HG03439 (cell line): ENCODE results near the gene STAT3.
"Not testable (repeated sequence)": the region's sequence is repeated elsewhere in the genome, so short reads cannot be mapped to it uniquely, and the experiment has no call there.

Experiments used
- ATAC-seq: cut with Tn5 transposase; IDR thresholded peaks from one replicate; pipeline ENCODE4 v1.9.1; 2021; ENCODE audit warnings: mild to moderate bottlenecking, moderate library complexity; ENCODE audit not compliant: unreplicated experiment

STAT3 gene

GRCh38 chr17:42409523-42410318 is 21.5 kb upstream of the STAT3 start:
- no peak for ATAC-seq

- no peak for ATAC-seq
These were observed 19.8 kb upstream of the STAT3 start for GRCh38 chr17:42408061-42408460.

- no peak for ATAC-seq
These were observed 19.1 kb upstream of the STAT3 start for GRCh38 chr17:42407289-42407836.

DNA sequence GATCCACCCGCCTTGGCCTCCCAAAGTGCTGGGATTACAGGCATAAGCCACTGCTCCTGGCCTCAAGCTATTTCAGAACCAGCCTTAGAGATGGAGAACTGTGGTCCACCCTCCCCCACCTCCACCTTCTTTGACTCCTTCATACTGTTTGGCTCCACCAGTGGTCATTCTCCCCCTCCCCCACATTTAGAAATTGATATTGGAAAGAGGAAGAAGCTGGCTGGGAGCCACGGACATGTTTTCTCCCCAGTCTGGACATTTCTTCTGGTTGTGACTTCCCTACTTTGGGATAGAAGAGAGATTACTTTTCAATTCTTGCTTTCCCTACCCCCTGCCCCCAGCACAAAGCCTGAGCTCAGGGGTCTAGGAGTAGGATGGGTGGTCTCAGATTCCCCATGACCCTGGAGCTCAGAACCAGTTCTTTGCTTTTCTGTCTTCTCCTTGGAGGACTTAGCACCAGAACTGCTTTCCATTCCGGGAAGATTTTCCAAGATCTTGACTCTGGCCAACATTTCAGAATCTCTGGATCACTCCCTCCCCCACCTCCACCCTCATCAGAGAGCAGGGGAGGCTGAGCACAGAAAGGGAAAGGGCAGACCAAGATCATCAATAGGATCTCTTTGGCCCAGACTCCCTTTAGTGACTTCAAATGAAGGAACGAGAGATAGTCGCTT is 18.5 kb upstream of the STAT3 start:
- ATAC-seq, result no peak

DNA sequence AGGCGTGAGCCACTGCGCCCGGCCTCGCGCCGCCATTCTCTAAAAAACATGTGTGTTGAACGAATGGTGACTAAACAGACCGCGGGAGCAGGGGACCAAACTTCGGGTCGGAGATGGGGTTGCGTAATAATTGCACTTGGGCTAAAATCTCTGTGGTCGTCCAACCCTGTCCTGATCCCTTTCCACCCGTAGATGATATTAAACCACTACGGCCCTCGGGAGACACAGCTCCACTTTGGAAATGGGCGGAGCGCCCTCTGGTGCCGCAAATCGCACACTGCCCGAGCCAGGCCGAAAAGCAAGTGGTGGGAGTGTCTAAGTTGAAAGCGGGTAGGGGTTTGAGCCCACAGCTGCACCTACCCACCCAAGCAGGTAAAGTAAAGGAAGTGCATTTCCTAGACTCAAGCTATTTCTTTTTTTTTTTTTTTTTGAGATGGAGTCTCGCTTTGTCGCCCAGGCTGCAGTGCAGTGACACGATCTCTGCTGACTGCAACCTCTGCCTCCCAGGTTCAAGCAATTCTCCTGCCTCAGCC is 17.8 kb upstream of the STAT3 start:
- ATAC-seq, result no peak

DNA sequence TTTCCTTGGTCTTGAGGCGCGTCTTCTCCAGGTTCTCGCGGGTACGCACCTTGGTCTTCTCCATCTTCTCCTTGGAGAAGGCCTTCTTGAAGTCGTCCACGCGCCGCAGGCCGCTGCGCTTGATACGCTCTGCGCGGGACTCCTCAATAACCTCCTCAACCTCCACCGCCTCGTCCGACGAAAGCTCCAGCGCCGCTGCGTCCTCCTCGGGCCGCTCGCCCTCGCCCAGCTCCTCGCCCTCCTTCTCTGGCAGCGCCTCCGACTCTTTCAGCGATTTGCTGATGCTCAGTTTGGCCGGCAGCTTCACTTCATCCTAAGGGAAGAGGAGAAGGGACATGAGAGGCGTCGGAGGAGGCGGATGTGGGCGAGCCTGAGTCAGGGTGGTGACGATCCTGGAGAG is 16.8 kb upstream of the STAT3 start:
- ATAC-seq, result no peak

DNA sequence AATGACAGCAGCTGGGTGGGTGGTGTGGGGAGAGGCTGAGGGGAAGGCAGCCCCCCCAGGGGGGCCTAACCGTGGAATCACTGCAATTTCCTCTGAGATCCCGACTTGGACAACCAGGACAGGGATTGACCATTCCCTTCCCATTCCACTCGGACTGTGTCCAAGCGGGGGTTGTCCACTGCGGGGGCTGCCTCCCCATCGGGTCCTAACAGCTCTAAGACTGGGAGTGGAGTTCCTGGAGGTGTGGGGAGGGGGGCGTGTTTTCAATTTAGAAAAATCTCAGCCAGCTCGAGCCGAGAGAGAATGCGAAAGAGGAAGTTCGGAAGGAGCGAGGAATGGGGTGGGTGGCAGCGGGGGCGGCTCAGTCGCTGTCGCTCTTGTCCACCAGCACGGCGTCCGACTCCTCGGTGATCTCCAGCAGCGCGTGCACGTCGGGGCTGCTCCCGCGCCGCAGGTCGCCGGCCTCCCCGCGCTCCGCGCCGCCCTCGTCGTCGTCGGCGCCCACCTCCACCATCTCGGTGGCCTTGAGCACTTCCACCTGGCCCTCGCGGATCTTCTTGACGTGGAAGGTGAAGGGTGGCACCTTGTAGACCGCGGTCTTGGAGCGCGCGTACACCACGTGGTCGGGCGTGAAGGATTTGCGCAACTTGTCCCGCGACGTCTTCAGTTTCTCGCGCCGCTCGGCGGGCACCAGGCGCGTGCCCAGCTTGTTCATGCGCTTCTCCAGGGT is 16.2 kb upstream of the STAT3 start:
- ATAC-seq, result no peak

DNA sequence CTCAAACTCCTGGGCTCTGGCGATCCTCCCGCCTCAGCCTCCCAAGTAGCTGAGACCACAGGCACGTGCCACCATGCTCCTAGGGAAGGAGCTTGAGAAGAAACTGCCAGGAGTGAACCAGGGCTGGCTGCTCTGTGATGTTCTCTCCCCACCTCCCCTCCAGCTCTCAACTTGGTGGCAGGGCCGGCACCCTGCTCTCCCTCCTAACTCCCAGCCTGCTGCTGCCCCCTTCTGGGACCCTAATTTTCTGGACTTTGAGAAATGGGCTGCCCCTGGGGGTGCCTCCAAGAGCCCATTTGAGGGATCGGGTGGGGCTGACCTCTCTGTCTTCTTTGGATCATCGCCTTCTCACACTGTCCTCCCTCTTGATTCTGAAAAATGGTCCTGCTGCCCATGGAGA is 14.9 kb upstream of the STAT3 start:
- no peak for ATAC-seq

- no peak for ATAC-seq
These were observed 13.9 kb upstream of the STAT3 start for GRCh38 chr17:42402117-42402516.

GRCh38 chr17:42400844-42401375 is 12.7 kb upstream of the STAT3 start:
- not testable (repeated sequence) for ATAC-seq

GRCh38 chr17:42399948-42400843 is 12.0 kb upstream of the STAT3 start:
- no peak for ATAC-seq

GRCh38 chr17:42399121-42399520 is 10.9 kb upstream of the STAT3 start:
- ATAC-seq, result no peak

DNA sequence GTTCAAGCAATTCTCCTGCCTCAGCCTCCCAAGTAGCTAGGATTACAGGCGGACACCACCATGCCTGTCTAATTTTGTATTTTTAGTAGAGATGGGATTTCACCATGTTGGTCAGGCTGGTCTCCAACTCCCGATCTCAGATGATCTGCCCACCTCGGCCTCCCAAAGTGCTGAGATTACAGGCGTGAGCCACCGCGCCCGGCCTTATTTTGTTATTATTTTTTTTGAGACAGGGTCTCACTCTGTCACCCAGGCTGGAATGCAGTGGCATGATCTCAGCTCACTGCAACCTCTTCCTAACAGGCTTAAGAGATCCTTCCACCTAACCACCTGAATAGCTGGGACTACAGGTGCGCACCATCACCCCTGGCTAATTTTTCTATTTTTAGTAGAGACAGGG is 7.4 kb upstream of the STAT3 start:
- ATAC-seq, result not testable (repeated sequence)

DNA sequence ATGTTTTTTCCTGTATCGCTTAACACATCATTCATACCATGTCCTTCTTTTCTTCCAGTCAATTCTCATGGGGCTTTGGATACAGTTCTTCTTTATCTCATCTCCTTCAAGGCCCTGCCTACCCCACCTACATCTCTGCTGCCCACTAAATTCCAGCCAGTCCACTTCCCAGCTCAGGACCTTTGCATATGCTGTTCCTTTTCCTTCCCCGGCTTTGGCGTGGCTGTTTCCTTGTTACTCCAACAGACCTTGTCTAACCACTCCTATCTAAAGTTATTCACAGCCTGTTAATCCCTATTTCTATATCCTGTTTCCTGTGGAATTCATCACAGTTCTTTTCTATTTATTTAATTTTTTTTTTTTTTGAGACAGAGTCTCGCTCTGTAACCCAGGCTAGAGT is 6.6 kb upstream of the STAT3 start:
- ATAC-seq, result no peak

GRCh38 chr17:42392692-42393415 is 4.6 kb upstream of the STAT3 start:
- no peak for ATAC-seq

- not testable (repeated sequence) for ATAC-seq
These were observed 3.2 kb upstream of the STAT3 start for GRCh38 chr17:42391439-42391838.

DNA sequence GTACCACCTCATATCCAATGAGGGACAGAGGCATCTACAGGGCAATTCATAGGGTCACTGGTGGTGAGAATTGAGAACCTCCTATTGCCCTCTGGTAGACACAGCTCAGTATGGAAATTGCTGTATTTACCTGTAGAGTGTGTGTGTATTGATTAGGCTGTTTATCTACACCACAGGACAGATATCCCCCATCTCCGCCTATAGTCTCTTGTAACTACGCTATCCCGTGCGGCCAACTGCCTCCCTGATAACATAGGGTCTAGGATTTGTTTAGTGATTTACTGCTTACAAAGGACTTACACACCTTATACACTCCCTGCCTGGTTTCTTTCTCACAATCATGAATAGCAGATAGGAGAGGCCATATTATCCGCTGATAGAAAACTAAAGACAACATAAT is 1.7 kb upstream of the STAT3 start:
- no peak for ATAC-seq

DNA sequence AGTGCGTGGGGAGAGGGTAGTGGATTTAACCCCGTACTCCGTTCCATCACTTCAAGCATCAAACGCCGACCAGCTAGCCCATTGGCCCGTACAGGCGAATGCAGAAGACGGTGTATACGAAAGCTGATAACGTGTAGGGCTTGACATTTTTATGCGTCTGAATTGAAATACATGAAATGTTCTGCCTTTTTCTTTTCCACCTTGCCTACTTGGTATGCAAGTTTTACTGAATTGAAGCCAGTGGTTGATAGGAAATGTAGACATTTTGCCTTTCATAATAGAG is 834 bp upstream of the STAT3 start:
- peak; percentile 29 for ATAC-seq

DNA sequence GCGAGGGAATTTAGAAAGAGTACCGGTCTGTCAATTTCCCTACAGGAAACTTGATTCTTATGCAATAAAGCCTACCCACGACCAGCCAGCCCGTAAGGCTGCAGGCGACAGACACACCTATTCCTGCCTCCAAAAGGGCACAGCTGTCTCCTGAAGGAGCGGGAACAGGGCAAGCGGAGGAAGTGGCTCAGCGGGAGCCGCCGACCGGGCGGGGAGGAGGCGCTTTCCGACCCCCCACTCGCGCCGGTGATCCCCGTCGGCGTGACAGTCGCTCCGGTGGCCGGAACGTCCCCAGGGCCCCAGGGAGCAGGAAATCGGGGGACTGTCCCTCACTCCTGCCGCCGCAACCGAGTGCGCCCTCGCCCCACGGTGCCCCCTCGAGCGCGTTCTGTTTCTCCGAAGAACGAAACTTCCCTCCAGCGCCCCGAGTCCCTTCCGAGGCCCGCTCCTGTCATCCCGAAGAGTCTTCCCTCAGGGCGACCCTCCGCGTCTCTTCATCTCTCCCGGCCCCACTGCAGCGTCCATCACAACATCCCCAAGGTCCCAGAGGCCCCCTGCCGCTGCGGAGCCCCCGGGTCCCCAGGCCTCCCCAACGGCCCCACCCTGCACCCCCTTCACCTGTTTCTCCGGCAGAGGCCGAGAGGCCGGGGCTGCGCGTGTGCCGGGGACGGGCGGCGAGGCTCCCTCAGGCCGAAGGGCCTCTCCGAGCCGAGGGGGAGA is 421 bp downstream of the STAT3 start:
- ATAC-seq, result no peak
